OCI-LY3 (cell line): ENCODE data around the gene TMCC1.

Experiments used
- H2AFZ ChIP-seq: fragments of 200-600, 300-600 bp; shearing (Covaris generic); 2 replicates; pipeline ENCODE4 v1.6.0; 2014; ENCODE audit warnings: antibody characterized with exemption, low read depth, low read length
- H3K27ac ChIP-seq: fragments of 200-600, 300-600 bp; sonication (generic); 2 replicates; pipeline ENCODE4 v1.5.1; 2014; ENCODE audit warnings: mild to moderate bottlenecking, low read length, moderate library complexity, mixed read lengths
- H3K27me3 ChIP-seq: fragments of 200-600, 300-600 bp; sonication (generic); 2 replicates; pipeline ENCODE4 v1.6.1; 2014; ENCODE audit warnings: low read depth, low read length, mixed read lengths
- H3K36me3 ChIP-seq: fragments of 200-600, 300-600 bp; sonication (generic); replicated peaks from 2 replicates; pipeline ENCODE3; 2014; ENCODE audit warnings: low read depth, low read length, mixed read lengths
- H3K4me1 ChIP-seq: fragments of 300-600, 200-600 bp; sonication (generic); 2 replicates; pipeline ENCODE4 v1.6.1; 2014; ENCODE audit warnings: low read length, mixed read lengths
- H3K4me2 ChIP-seq: fragments of 200-600, 300-600 bp; sonication (generic); 2 replicates; pipeline ENCODE4 v1.6.1; 2014; ENCODE audit warnings: low read length, mixed read lengths
- H3K4me3 ChIP-seq: fragments of 300-600, 200-600 bp; sonication (generic); 2 replicates; pipeline ENCODE4 v1.5.1; 2014; ENCODE audit warnings: antibody characterized with exemption, mild to moderate bottlenecking, low read length, moderate library complexity
- H3K79me2 ChIP-seq: fragments of 300-600, 200-600 bp; shearing (Covaris generic); 2 replicates; pipeline ENCODE4 v1.6.1; 2014; ENCODE audit warnings: mild to moderate bottlenecking, low read length, mixed read lengths
- H3K9ac ChIP-seq: fragments of 300-600, 200-600 bp; shearing (Covaris generic); 2 replicates; pipeline ENCODE4 v1.6.0; 2014; ENCODE audit warnings: mild to moderate bottlenecking, low read length, moderate library complexity
- H3K9me3 ChIP-seq: fragments of 200-600, 300-600 bp; shearing (Covaris generic); 2 replicates; pipeline ENCODE4 v1.6.1; 2014; ENCODE audit warnings: low read length, mixed read lengths; ENCODE audit not compliant: insufficient read depth
- H4K20me1 ChIP-seq: fragments of 200-600, 300-600 bp; sonication (generic); 2 replicates; pipeline ENCODE4 v1.6.1; 2016; ENCODE audit warnings: low read length, mixed read lengths; ENCODE audit not compliant: insufficient read depth
- EZH2phosphoT487 ChIP-seq: fragments of 200-600 bp; shearing (Covaris generic); IDR thresholded peaks from 2 replicates; pipeline ENCODE4 v1.6.1; 2018; ENCODE audit warnings: antibody characterized with exemption, mixed run types, low read depth
- TF ChIP-seq, protein P1 (sequence below): fragments of 200-600, 300-600 bp; sonication (generic); IDR thresholded peaks from 2 replicates; pipeline ENCODE4 v1.5.1; 2014; ENCODE audit warnings: antibody characterized with exemption, low read length, low read depth

Gene TMCC1

DNA sequence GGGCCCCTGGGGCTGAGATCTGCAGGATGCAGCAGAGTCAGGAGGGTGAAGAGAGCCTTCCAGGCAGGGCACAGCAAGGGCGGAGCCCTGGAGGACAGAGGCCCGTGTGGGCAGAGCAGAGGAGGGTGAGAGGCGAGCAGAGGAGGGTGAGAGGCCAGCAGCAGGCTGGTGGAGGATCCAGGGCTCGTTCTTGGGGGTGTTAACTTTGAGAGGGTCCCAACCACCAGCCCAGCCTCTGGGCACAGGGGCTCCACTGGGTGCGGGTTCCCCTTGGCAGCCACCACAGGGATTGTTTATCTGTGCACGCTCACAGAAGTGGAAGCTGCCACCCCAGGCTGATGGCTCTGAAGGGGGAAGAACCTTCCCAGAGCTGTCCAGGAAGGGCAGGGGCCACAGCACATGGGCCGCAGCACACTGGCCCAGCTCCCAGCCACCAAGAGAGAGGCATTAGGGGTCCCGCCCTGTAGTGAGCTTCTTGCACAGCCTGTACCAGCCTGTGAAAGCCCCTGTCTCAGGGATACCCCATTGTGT, 277.7 kb downstream of the TMCC1 start:
- Histone ChIP-seq H3K4me1 (peaks cover 19% of the 10 kb centered on the region), H3K4me3 (no peak overlapping the region), H3K36me3 (no peaks in the 10 kb centered on the region), H3K27ac (no peak overlapping the region), H3K27me3 (no peaks in the 10 kb centered on the region), H3K9ac (no peak overlapping the region), H3K79me2 (no peaks in the 10 kb centered on the region), H3K4me2 (no peak overlapping the region), H4K20me1 (no peaks in the 10 kb centered on the region), H3K9me3 (no peaks in the 10 kb centered on the region), H2AFZ (no peak overlapping the region)
- TF ChIP-seq, protein P1, sequence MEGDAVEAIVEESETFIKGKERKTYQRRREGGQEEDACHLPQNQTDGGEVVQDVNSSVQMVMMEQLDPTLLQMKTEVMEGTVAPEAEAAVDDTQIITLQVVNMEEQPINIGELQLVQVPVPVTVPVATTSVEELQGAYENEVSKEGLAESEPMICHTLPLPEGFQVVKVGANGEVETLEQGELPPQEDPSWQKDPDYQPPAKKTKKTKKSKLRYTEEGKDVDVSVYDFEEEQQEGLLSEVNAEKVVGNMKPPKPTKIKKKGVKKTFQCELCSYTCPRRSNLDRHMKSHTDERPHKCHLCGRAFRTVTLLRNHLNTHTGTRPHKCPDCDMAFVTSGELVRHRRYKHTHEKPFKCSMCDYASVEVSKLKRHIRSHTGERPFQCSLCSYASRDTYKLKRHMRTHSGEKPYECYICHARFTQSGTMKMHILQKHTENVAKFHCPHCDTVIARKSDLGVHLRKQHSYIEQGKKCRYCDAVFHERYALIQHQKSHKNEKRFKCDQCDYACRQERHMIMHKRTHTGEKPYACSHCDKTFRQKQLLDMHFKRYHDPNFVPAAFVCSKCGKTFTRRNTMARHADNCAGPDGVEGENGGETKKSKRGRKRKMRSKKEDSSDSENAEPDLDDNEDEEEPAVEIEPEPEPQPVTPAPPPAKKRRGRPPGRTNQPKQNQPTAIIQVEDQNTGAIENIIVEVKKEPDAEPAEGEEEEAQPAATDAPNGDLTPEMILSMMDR: no peak
- TF ChIP-seq EZH2phosphoT487: no peak

DNA sequence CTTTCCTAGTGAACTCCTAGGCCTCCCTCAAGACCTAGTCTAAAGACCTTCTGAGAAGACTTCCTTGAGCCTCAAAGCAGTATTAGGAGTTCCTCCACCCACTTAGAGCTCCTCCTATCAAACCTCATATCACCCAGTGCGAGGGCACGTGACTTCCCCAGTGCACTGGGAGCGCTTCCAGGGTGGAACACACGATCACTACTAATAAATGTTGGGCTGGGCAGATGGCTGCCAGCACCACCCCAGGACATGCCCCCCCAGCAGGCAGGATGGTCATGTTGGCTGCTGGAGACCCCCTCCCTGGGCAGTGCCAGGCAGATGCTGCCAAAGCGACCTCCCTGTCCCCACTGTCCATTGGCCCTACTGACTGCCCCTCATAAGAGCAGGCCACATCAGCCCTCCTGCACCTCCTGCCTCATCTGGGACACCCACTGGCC, 278.6 kb downstream of the TMCC1 start:
- no peak overlapping the region for H3K9ac ChIP-seq
- H3K4me3 ChIP-seq: no peak overlapping the region
- TF ChIP-seq, protein P1: no peak
- TF ChIP-seq EZH2phosphoT487: no peak
- H2AFZ ChIP-seq: no peak overlapping the region
- no peaks in the 10 kb centered on the region for H3K79me2 ChIP-seq
- no peak overlapping the region for H3K27ac ChIP-seq
- peaks cover 17% of the 10 kb centered on the region for H3K4me1 ChIP-seq
- H3K27me3 ChIP-seq: peaks cover 2% of the 10 kb centered on the region; the same call in 1 of the 2 replicates
- H3K36me3 ChIP-seq: no peaks in the 10 kb centered on the region
- no peaks in the 10 kb centered on the region for H4K20me1 ChIP-seq
- H3K9me3 ChIP-seq: no peaks in the 10 kb centered on the region
- no peak overlapping the region for H3K4me2 ChIP-seq

DNA sequence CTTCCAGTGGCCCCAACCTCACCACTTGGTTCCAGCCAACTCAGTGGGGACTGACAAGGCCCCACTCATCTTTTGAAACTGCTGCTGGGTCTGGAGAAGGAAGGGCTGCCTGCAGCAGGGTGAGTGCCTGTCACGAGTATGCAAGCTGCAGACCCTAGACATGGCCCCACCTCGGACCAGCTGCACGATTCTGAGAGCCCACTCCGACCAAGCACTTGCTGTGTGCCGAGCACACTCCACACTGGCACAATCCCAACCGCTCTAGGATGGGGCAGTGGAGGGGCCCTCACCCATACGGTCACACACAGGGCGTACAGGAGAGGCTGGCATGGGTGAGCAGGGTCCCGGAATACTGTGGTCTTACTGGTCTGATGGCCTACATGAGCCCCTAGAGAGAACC, 279.1 kb downstream of the TMCC1 start:
- H3K4me3 ChIP-seq: no peak overlapping the region
- no peaks in the 10 kb centered on the region for H4K20me1 ChIP-seq
- no peak overlapping the region for H3K9ac ChIP-seq
- peaks cover 6% of the 10 kb centered on the region for H3K27me3 ChIP-seq
- TF ChIP-seq, protein P1: no peak
- no peak for TF ChIP-seq EZH2phosphoT487
- H3K4me1 ChIP-seq: peaks cover 12% of the 10 kb centered on the region
- no peaks in the 10 kb centered on the region for H3K9me3 ChIP-seq
- H3K4me2 ChIP-seq: no peak overlapping the region
- no peaks in the 10 kb centered on the region for H3K79me2 ChIP-seq
- no peak overlapping the region for H3K27ac ChIP-seq
- H3K36me3 ChIP-seq: no peaks in the 10 kb centered on the region
- no peak overlapping the region for H2AFZ ChIP-seq

DNA sequence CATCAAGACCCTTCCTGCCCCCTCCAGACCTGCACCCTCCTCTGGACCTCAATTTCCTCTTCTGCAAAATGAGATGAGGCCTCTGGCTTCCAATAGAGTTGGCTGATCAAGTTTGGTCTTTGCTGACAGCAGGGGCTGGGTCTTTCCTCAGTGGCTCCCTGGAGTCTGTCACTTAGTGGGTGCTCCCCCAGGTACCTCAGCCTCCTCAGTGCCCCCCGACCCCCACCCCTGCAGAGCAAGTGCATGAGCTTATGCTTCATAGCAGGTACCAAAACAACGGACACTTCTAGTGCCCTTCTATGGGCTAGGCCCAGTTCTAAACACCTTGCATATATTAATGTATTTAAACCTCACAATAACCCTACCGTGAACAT, 280.2 kb downstream of the TMCC1 start:
- Histone ChIP-seq H3K4me1 (peaks cover 1% of the 10 kb centered on the region), H3K4me2 (no peak overlapping the region)

More for the DNA sequence above, 280.2 kb downstream of the TMCC1 start:
- Histone ChIP-seq H2AFZ (no peak overlapping the region), H4K20me1 (no peaks in the 10 kb centered on the region), H3K9ac (no peak overlapping the region), H3K9me3 (no peaks in the 10 kb centered on the region), H3K79me2 (no peaks in the 10 kb centered on the region), H3K36me3 (no peaks in the 10 kb centered on the region), H3K27me3 (peaks cover 16% of the 10 kb centered on the region), H3K27ac (no peak overlapping the region), H3K4me3 (no peak overlapping the region)
- TF ChIP-seq, protein P1: no peak
- TF ChIP-seq EZH2phosphoT487: no peak
